OCI-LY7 (cell line): Measurements from ENCODE around the gene ACACB.

Experiments used
- EZH2phosphoT487 ChIP-seq: fragments of 200-600 bp; sonication (generic); IDR thresholded peaks from 2 replicates; pipeline ENCODE4 v1.6.1; 2018; ENCODE audit warnings: low read depth, borderline replicate concordance, mild to moderate bottlenecking, mixed run types, antibody characterized with exemption, low read length, moderate library complexity, mixed read lengths
- TF ChIP-seq, protein P1 (sequence below): fragments of 200-600 bp; sonication (generic); conservative IDR thresholded peaks from 2 replicates; pipeline ENCODE4 v1.5.1; 2014; ENCODE audit warnings: mild to moderate bottlenecking, antibody characterized with exemption, low read length, moderate library complexity, mixed read lengths

GRCh38 chr12:109160873-109161272 lies 44.5 kb downstream of the ACACB start:
- TF ChIP-seq, protein P1, sequence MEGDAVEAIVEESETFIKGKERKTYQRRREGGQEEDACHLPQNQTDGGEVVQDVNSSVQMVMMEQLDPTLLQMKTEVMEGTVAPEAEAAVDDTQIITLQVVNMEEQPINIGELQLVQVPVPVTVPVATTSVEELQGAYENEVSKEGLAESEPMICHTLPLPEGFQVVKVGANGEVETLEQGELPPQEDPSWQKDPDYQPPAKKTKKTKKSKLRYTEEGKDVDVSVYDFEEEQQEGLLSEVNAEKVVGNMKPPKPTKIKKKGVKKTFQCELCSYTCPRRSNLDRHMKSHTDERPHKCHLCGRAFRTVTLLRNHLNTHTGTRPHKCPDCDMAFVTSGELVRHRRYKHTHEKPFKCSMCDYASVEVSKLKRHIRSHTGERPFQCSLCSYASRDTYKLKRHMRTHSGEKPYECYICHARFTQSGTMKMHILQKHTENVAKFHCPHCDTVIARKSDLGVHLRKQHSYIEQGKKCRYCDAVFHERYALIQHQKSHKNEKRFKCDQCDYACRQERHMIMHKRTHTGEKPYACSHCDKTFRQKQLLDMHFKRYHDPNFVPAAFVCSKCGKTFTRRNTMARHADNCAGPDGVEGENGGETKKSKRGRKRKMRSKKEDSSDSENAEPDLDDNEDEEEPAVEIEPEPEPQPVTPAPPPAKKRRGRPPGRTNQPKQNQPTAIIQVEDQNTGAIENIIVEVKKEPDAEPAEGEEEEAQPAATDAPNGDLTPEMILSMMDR: no peak
- no peak for TF ChIP-seq EZH2phosphoT487
